Large intestine (tissue), 12 donors: Measurements from ENCODE around the gene OR4K17. TPM values are rescaled to one million over a fixed set of nuclear protein-coding genes. Genes with fewer than 3 reads are reported as not detected.
"Not testable (repeated sequence)": the region's sequence is repeated elsewhere in the genome, so short reads cannot be mapped to it uniquely, and the experiment has no call there.

ENCODE experiments used
- DNase-seq, 2 donors: peaks; one replicate each; pipeline versions ENCODE4 v3.0.0 to v3.0.0-alpha.2; 2013
- H3K27ac ChIP-seq: one replicate; pipeline ENCODE4 v1.5.1; 2013; ENCODE audit warnings: low read length
- H3K27me3 ChIP-seq: 2 replicates; pipeline ENCODE4 v1.6.1; 2013; ENCODE audit warnings: low read length; ENCODE audit not compliant: control insufficient read depth, insufficient read depth
- H3K36me3 ChIP-seq: 2 replicates; pipeline ENCODE4 v1.6.1; 2013; ENCODE audit warnings: low read length; ENCODE audit not compliant: control insufficient read depth, insufficient read depth
- H3K4me1 ChIP-seq: one replicate; pipeline ENCODE4 v1.6.1; 2013; ENCODE audit warnings: low read length; ENCODE audit not compliant: control insufficient read depth, insufficient read depth
- H3K4me3 ChIP-seq: one replicate; pipeline ENCODE4 v1.5.1; 2013; ENCODE audit warnings: low read length
- H3K9me3 ChIP-seq: one replicate; pipeline ENCODE4 v1.6.1; 2013; ENCODE audit warnings: mild to moderate bottlenecking, low read depth, low read length, moderate library complexity; ENCODE audit not compliant: control insufficient read depth
- WGBS: methylation state at CpG from one replicate; pipeline ENCODE4 v1.1.5; 2013; ENCODE audit warnings: low lambda C conversion rate; ENCODE audit not compliant: insufficient coverage; 5-methylcytosine and 5-hydroxymethylcytosine counted together
- long read RNA-seq, 11 donors: transcript quantifications; one replicate each; lab custom pipeline, GENCODE V29; 2026
- polyA plus RNA-seq: library from polyadenylated mRNA; unstranded; fragments of 120-200 nt; gene quantifications from one replicate; pipeline ENCODE4 v1.2.1, GENCODE V29; 2013

OR4K17 gene
- not detected for polyA plus RNA-seq
- long read RNA-seq, donor 1 = 0 reads
- long read RNA-seq, donor 2 = 0 reads
- long read RNA-seq, donor 3 = 0 reads
- long read RNA-seq, donor 4 = 0 reads
- long read RNA-seq, donor 5 = 0 reads
- long read RNA-seq, donor 6 = 0 reads
- long read RNA-seq, donor 7 = 0 reads
- long read RNA-seq, donor 8 = 0 reads
- long read RNA-seq, donor 9 = 0 reads
- long read RNA-seq, donor 10 = 0 reads
- long read RNA-seq, donor 11 = 0 reads

GRCh38 chr14:20110438-20110837, at the start of gene OR4K17:
OR4K17 (plus strand) TSS chr14:20110739; CDS start chr14:20117500, 6,761 bp downstream.
- no CpG with 5 or more reads among the region's 3 CpGs for WGBS
- Histone ChIP-seq H3K36me3 (no peaks in the 10 kb centered on the region), H3K9me3 (no peaks in the 10 kb centered on the region), H3K27me3 (no peaks in the 10 kb centered on the region), H3K4me3 (no peak within 1 kb of the TSS), H3K27ac (no peak within 1 kb of the TSS), H3K4me1 (no peaks in the 10 kb centered on the region)
- DNase-seq = no peak

GRCh38 chr14:20092050-20092449, 18.5 kb upstream of the OR4K17 start:
- H3K27me3 ChIP-seq = no peaks in the 10 kb centered on the region
- no peaks in the 10 kb centered on the region for H3K4me1 ChIP-seq
- WGBS = 45% methylated on average over 3 of the region's 4 CpGs
- no peak overlapping the region for H3K4me3 ChIP-seq
- no peaks in the 10 kb centered on the region for H3K36me3 ChIP-seq
- H3K9me3 ChIP-seq = no peaks in the 10 kb centered on the region
- H3K27ac ChIP-seq = no peak overlapping the region
- no peak for DNase-seq

- Histone ChIP-seq H3K4me1 (no peaks in the 10 kb centered on the region), H3K4me3 (no peak overlapping the region), H3K27me3 (no peaks in the 10 kb centered on the region), H3K27ac (no peak overlapping the region), H3K36me3 (no peaks in the 10 kb centered on the region), H3K9me3 (no peaks in the 10 kb centered on the region)
- 0% methylated on average over 1 of the region's 4 CpGs for WGBS
- no peak for DNase-seq
Observed at GRCh38 chr14:20093442-20093841, 17.1 kb upstream of the OR4K17 start.

GRCh38 chr14:20098926-20099770, 11.4 kb upstream of the OR4K17 start:
- H3K36me3 ChIP-seq = not testable (repeated sequence)

GRCh38 chr14:20112321-20112720, 1.8 kb downstream of the OR4K17 start:
- no peak overlapping the region for H3K27ac ChIP-seq
- H3K27me3 ChIP-seq = no peaks in the 10 kb centered on the region
- H3K9me3 ChIP-seq = no peaks in the 10 kb centered on the region
- no peak for DNase-seq
- no CpG with 5 or more reads among the region's 3 CpGs for WGBS
- no peak overlapping the region for H3K4me3 ChIP-seq
- H3K36me3 ChIP-seq = no peaks in the 10 kb centered on the region
- no peaks in the 10 kb centered on the region for H3K4me1 ChIP-seq

More at GRCh38 chr14:20098926-20099770, 11.4 kb upstream of the OR4K17 start:
- DNase-seq, H3K4me1 ChIP-seq, H3K27me3 ChIP-seq, H3K4me3 ChIP-seq, H3K27ac ChIP-seq, H3K9me3 ChIP-seq: not testable (repeated sequence)
- WGBS = no CpG with 5 or more reads among the region's 32 CpGs

GRCh38 chr14:20116748-20117147, 6.2 kb downstream of the OR4K17 start:
- Histone ChIP-seq H3K9me3 (no peaks in the 10 kb centered on the region), H3K36me3 (no peaks in the 10 kb centered on the region), H3K4me3 (no peak overlapping the region), H3K27me3 (no peaks in the 10 kb centered on the region), H3K4me1 (no peaks in the 10 kb centered on the region), H3K27ac (no peak overlapping the region)
- no CpG with 5 or more reads among the region's 1 CpG for WGBS
- no peak for DNase-seq

- Histone ChIP-seq H3K9me3 (no peaks in the 10 kb centered on the region), H3K27me3 (no peaks in the 10 kb centered on the region), H3K4me1 (no peaks in the 10 kb centered on the region), H3K4me3 (no peak overlapping the region), H3K27ac (no peak overlapping the region), H3K36me3 (no peaks in the 10 kb centered on the region)
- WGBS = no CpG with 5 or more reads among the region's 5 CpGs
- no peak for DNase-seq
Observed at GRCh38 chr14:20118795-20119194, 8.3 kb downstream of the OR4K17 start.

- H3K27me3 ChIP-seq = no peaks in the 10 kb centered on the region
- H3K4me1 ChIP-seq = no peaks in the 10 kb centered on the region
- H3K9me3 ChIP-seq = peaks cover 11% of the 10 kb centered on the region
- no peak for DNase-seq
- no peaks in the 10 kb centered on the region for H3K36me3 ChIP-seq
- 83% methylated on average over 1 of the region's 2 CpGs for WGBS
- no peak within 1 kb of the TSS for H3K4me3 ChIP-seq
- H3K27ac ChIP-seq = no peak within 1 kb of the TSS
Observed at GRCh38 chr14:20138520-20138919, 28.0 kb downstream of the OR4K17 start, which contains the start of gene OR4N5. OR4N5 (plus strand) TSS chr14:20138820; CDS start chr14:20143736, 4,916 bp downstream.

GRCh38 chr14:20143911-20144310, 33.4 kb downstream of the OR4K17 start:
- Histone ChIP-seq H3K9me3 (peaks cover 6% of the 10 kb centered on the region), H3K4me3 (no peak overlapping the region), H3K36me3 (no peaks in the 10 kb centered on the region), H3K27me3 (no peaks in the 10 kb centered on the region), H3K27ac (no peak overlapping the region), H3K4me1 (no peaks in the 10 kb centered on the region)
- 0% methylated on average over 1 of the region's 7 CpGs for WGBS
- no peak for DNase-seq

GRCh38 chr14:20144820-20145219, 34.3 kb downstream of the OR4K17 start:
- no peak for DNase-seq
- no peak overlapping the region for H3K27ac ChIP-seq
- no peaks in the 10 kb centered on the region for H3K4me1 ChIP-seq
- H3K27me3 ChIP-seq = no peaks in the 10 kb centered on the region
- peaks cover 6% of the 10 kb centered on the region for H3K9me3 ChIP-seq
- no peaks in the 10 kb centered on the region for H3K36me3 ChIP-seq
- no peak overlapping the region for H3K4me3 ChIP-seq
- WGBS = 50% methylated on average over 1 of the region's 1 CpG
